Measurements from ENCODE around the gene RAPGEF4.

Gene RAPGEF4

GRCh38 chr2:172928756-172929155 lies 193.1 kb downstream of the RAPGEF4 start:
- Histone ChIP-seq H4K8ac (ENCODE audit: low read depth, low read length) (no peak overlapping the region), H2BK120ac (ENCODE audit: low read depth, low read length) (no peak overlapping the region), H2AFZ (ENCODE audit: low read length) (no peak overlapping the region), H3K36me3 (replicated peaks in 1 of 2; ENCODE audit: control insufficient read depth in 2 of 2, insufficient read depth in 2 of 2, low read length in 2 of 2) (no peaks in the 10 kb centered on the region), H3K27ac (replicated peaks; ENCODE audit: low read length) (no peak overlapping the region), H2BK15ac (ENCODE audit: low read length) (no peak overlapping the region), H3K4me2 (ENCODE audit: insufficient read depth, low read length, poor library complexity, severe bottlenecking) (no peak overlapping the region), H3K79me1 (ENCODE audit: low read depth, low read length) (no peaks in the 10 kb centered on the region), H3K4me3 (ENCODE audit: low read length in 2 of 2) (no peak overlapping the region), H3K9me3 (replicated peaks in 1 of 2; ENCODE audit: control insufficient read depth in 2 of 2, insufficient read depth in 1 of 2, low read depth in 1 of 2, low read length in 2 of 2) (no peaks in the 10 kb centered on the region), H3K14ac (ENCODE audit: low read length) (no peak overlapping the region), H3K4ac (ENCODE audit: low read length) (no peak overlapping the region), H3K18ac (ENCODE audit: low read length) (no peak overlapping the region), H3K4me1 (ENCODE audit: control insufficient read depth in 2 of 2, insufficient read depth in 1 of 2, low read depth in 1 of 2, low read length in 2 of 2) (peaks cover 3 to 20% of the 10 kb centered on the region in 2 donors), H3K23ac (ENCODE audit: low read depth, low read length, poor library complexity) (no peak overlapping the region), H3K27me3 (ENCODE audit: control insufficient read depth in 3 of 3, insufficient read depth in 3 of 3, low read depth in 1 of 3, low read length in 3 of 3) (no peaks in the 10 kb centered on the region), H2BK12ac (ENCODE audit: low read length) (no peak overlapping the region), H3K9ac (ENCODE audit: low read depth, low read length, poor library complexity) (no peak overlapping the region), H2AK5ac (ENCODE audit: low read depth, low read length) (no peak overlapping the region), H2BK5ac (ENCODE audit: low read length) (no peak overlapping the region), H4K91ac (ENCODE audit: low read depth, low read length, poor library complexity) (no peak overlapping the region)
- WGBS, 2 donors (ENCODE audit: extremely low coverage in 2 of 2, insufficient read length in 2 of 2, insufficient replicate concordance in 1 of 2): no CpG with 5 or more reads among the region's 2 CpGs
- DNase-seq (ENCODE audit: low spot score): no peak

GRCh38 chr2:172929644-172930043 lies 194.0 kb downstream of the RAPGEF4 start:
- no peak overlapping the region for H3K18ac ChIP-seq (ENCODE audit: low read length)
- no peak overlapping the region for H2BK15ac ChIP-seq (ENCODE audit: low read length)
- H3K27ac ChIP-seq (replicated peaks; ENCODE audit: low read length): no peak overlapping the region
- no peak for DNase-seq (ENCODE audit: low spot score)
- no peaks in the 10 kb centered on the region for H3K9me3 ChIP-seq (replicated peaks in 1 of 2; ENCODE audit: control insufficient read depth in 2 of 2, insufficient read depth in 1 of 2, low read depth in 1 of 2, low read length in 2 of 2)
- H3K23ac ChIP-seq (ENCODE audit: low read depth, low read length, poor library complexity): no peak overlapping the region
- no peak overlapping the region for H3K14ac ChIP-seq (ENCODE audit: low read length)
- WGBS, 2 donors (ENCODE audit: extremely low coverage in 2 of 2, insufficient read length in 2 of 2, insufficient replicate concordance in 1 of 2): no CpG with 5 or more reads among the region's 2 CpGs
- no peak overlapping the region for H4K8ac ChIP-seq (ENCODE audit: low read depth, low read length)
- no peak overlapping the region for H2AK5ac ChIP-seq (ENCODE audit: low read depth, low read length)
- no peak overlapping the region for H4K91ac ChIP-seq (ENCODE audit: low read depth, low read length, poor library complexity)
- H3K4ac ChIP-seq (ENCODE audit: low read length): no peak overlapping the region
- no peak overlapping the region for H3K4me3 ChIP-seq (ENCODE audit: low read length in 2 of 2)
- H2BK12ac ChIP-seq (ENCODE audit: low read length): no peak overlapping the region
- H3K4me1 ChIP-seq (ENCODE audit: control insufficient read depth in 2 of 2, insufficient read depth in 1 of 2, low read depth in 1 of 2, low read length in 2 of 2): peaks cover 3 to 20% of the 10 kb centered on the region in 2 donors
- H3K27me3 ChIP-seq (ENCODE audit: control insufficient read depth in 3 of 3, insufficient read depth in 3 of 3, low read depth in 1 of 3, low read length in 3 of 3): no peaks in the 10 kb centered on the region
- no peak overlapping the region for H2BK5ac ChIP-seq (ENCODE audit: low read length)
- H3K9ac ChIP-seq (ENCODE audit: low read depth, low read length, poor library complexity): no peak overlapping the region
- H3K4me2 ChIP-seq (ENCODE audit: insufficient read depth, low read length, poor library complexity, severe bottlenecking): no peak overlapping the region
- H2AFZ ChIP-seq (ENCODE audit: low read length): no peak overlapping the region
- H3K36me3 ChIP-seq (replicated peaks in 1 of 2; ENCODE audit: control insufficient read depth in 2 of 2, insufficient read depth in 2 of 2, low read length in 2 of 2): no peaks in the 10 kb centered on the region
- H2BK120ac ChIP-seq (ENCODE audit: low read depth, low read length): no peak overlapping the region
- no peaks in the 10 kb centered on the region for H3K79me1 ChIP-seq (ENCODE audit: low read depth, low read length)

- no peak overlapping the region for H2BK120ac ChIP-seq (ENCODE audit: low read depth, low read length)
- peaks cover 3 to 20% of the 10 kb centered on the region in 2 donors for H3K4me1 ChIP-seq (ENCODE audit: control insufficient read depth in 2 of 2, insufficient read depth in 1 of 2, low read depth in 1 of 2, low read length in 2 of 2)
- no CpG with 5 or more reads among the region's 7 CpGs for WGBS, 2 donors (ENCODE audit: extremely low coverage in 2 of 2, insufficient read length in 2 of 2, insufficient replicate concordance in 1 of 2)
These were observed 195.2 kb downstream of the RAPGEF4 start for GRCh38 chr2:172930871-172931255.

GRCh38 chr2:172931256-172931894 lies 195.7 kb downstream of the RAPGEF4 start:
- no CpG with 5 or more reads among the region's 7 CpGs for WGBS, 2 donors (ENCODE audit: extremely low coverage in 2 of 2, insufficient read length in 2 of 2, insufficient replicate concordance in 1 of 2)
- no peaks in the 10 kb centered on the region for H3K27me3 ChIP-seq (ENCODE audit: control insufficient read depth in 3 of 3, insufficient read depth in 3 of 3, low read depth in 1 of 3, low read length in 3 of 3)
- no peak overlapping the region for H4K91ac ChIP-seq (ENCODE audit: low read depth, low read length, poor library complexity)
- DNase-seq (ENCODE audit: low spot score): peak; percentile 44
- H3K9ac ChIP-seq (ENCODE audit: low read depth, low read length, poor library complexity): no peak overlapping the region
- H2BK120ac ChIP-seq (ENCODE audit: low read depth, low read length): no peak overlapping the region
- no peak overlapping the region for H3K14ac ChIP-seq (ENCODE audit: low read length)
- H2BK5ac ChIP-seq (ENCODE audit: low read length): no peak overlapping the region
- H3K36me3 ChIP-seq (replicated peaks in 1 of 2; ENCODE audit: control insufficient read depth in 2 of 2, insufficient read depth in 2 of 2, low read length in 2 of 2): no peaks in the 10 kb centered on the region
- no peak overlapping the region for H3K18ac ChIP-seq (ENCODE audit: low read length)
- H4K8ac ChIP-seq (ENCODE audit: low read depth, low read length): no peak overlapping the region
- no peak overlapping the region for H3K4me3 ChIP-seq (ENCODE audit: low read length in 2 of 2)
- H3K79me1 ChIP-seq (ENCODE audit: low read depth, low read length): no peaks in the 10 kb centered on the region
- no peaks in the 10 kb centered on the region for H3K9me3 ChIP-seq (replicated peaks in 1 of 2; ENCODE audit: control insufficient read depth in 2 of 2, insufficient read depth in 1 of 2, low read depth in 1 of 2, low read length in 2 of 2)
- peaks cover 3 to 20% of the 10 kb centered on the region in 2 donors for H3K4me1 ChIP-seq (ENCODE audit: control insufficient read depth in 2 of 2, insufficient read depth in 1 of 2, low read depth in 1 of 2, low read length in 2 of 2)
- H2BK12ac ChIP-seq (ENCODE audit: low read length): no peak overlapping the region
- H3K27ac ChIP-seq (replicated peaks; ENCODE audit: low read length): peak overlapping the region; percentile 58
- peak overlapping the region; percentile 87 for H2AFZ ChIP-seq (ENCODE audit: low read length)
- no peak overlapping the region for H3K4ac ChIP-seq (ENCODE audit: low read length)
- peak overlapping the region; percentile 23 for H3K4me2 ChIP-seq (ENCODE audit: insufficient read depth, low read length, poor library complexity, severe bottlenecking)
- no peak overlapping the region for H2BK15ac ChIP-seq (ENCODE audit: low read length)
- no peak overlapping the region for H2AK5ac ChIP-seq (ENCODE audit: low read depth, low read length)
- H3K23ac ChIP-seq (ENCODE audit: low read depth, low read length, poor library complexity): no peak overlapping the region

More at GRCh38 chr2:172930871-172931255, 195.2 kb downstream of the RAPGEF4 start:
- H3K23ac ChIP-seq (ENCODE audit: low read depth, low read length, poor library complexity): no peak overlapping the region
- no peak overlapping the region for H4K8ac ChIP-seq (ENCODE audit: low read depth, low read length)
- H2AK5ac ChIP-seq (ENCODE audit: low read depth, low read length): no peak overlapping the region
- H3K18ac ChIP-seq (ENCODE audit: low read length): no peak overlapping the region
- H2BK15ac ChIP-seq (ENCODE audit: low read length): no peak overlapping the region
- DNase-seq (ENCODE audit: low spot score): no peak
- no peak overlapping the region for H2BK5ac ChIP-seq (ENCODE audit: low read length)
- H3K4ac ChIP-seq (ENCODE audit: low read length): no peak overlapping the region
- H2AFZ ChIP-seq (ENCODE audit: low read length): peak overlapping the region; percentile 87
- no peaks in the 10 kb centered on the region for H3K79me1 ChIP-seq (ENCODE audit: low read depth, low read length)
- H3K9me3 ChIP-seq (replicated peaks in 1 of 2; ENCODE audit: control insufficient read depth in 2 of 2, insufficient read depth in 1 of 2, low read depth in 1 of 2, low read length in 2 of 2): no peaks in the 10 kb centered on the region
- no peak overlapping the region for H3K9ac ChIP-seq (ENCODE audit: low read depth, low read length, poor library complexity)
- no peak overlapping the region for H3K4me2 ChIP-seq (ENCODE audit: insufficient read depth, low read length, poor library complexity, severe bottlenecking)
- no peak overlapping the region for H2BK12ac ChIP-seq (ENCODE audit: low read length)
- H3K4me3 ChIP-seq (ENCODE audit: low read length in 2 of 2): no peak overlapping the region
- H4K91ac ChIP-seq (ENCODE audit: low read depth, low read length, poor library complexity): no peak overlapping the region
- H3K27me3 ChIP-seq (ENCODE audit: control insufficient read depth in 3 of 3, insufficient read depth in 3 of 3, low read depth in 1 of 3, low read length in 3 of 3): no peaks in the 10 kb centered on the region
- no peak overlapping the region for H3K14ac ChIP-seq (ENCODE audit: low read length)
- no peak overlapping the region for H3K27ac ChIP-seq (replicated peaks; ENCODE audit: low read length)
- no peaks in the 10 kb centered on the region for H3K36me3 ChIP-seq (replicated peaks in 1 of 2; ENCODE audit: control insufficient read depth in 2 of 2, insufficient read depth in 2 of 2, low read length in 2 of 2)
